ENCODE data around the gene RAB11B.
"Not testable (repeated sequence)": the region's sequence is repeated elsewhere in the genome, so short reads cannot be mapped to it uniquely, and the experiment has no call there.

RAB11B gene

GRCh38 chr19:8370176-8371010 is 19.8 kb upstream of the RAB11B start:
- no peak for DNase-seq (ENCODE audit: low read depth in 2 of 2)

GRCh38 chr19:8371011-8371804 is 19.0 kb upstream of the RAB11B start:
- no peak for DNase-seq (ENCODE audit: low read depth in 2 of 2)

GRCh38 chr19:8373867-8374813 is 16.0 kb upstream of the RAB11B start:
- no peak for DNase-seq (ENCODE audit: low read depth in 2 of 2)

GRCh38 chr19:8375766-8376165 is 14.4 kb upstream of the RAB11B start:
- DNase-seq (ENCODE audit: low read depth in 2 of 2) = not testable (repeated sequence)

- DNase-seq (ENCODE audit: low read depth in 2 of 2) = not testable (repeated sequence)
These were observed 13.7 kb upstream of the RAB11B start for GRCh38 chr19:8376373-8376974.

- no peak for DNase-seq (ENCODE audit: low read depth in 2 of 2)
These were observed 12.6 kb upstream of the RAB11B start for GRCh38 chr19:8377598-8377997.

GRCh38 chr19:8379156-8379891 is 10.8 kb upstream of the RAB11B start:
- not testable (repeated sequence) for DNase-seq (ENCODE audit: low read depth in 2 of 2)

GRCh38 chr19:8384569-8384968 is 5.6 kb upstream of the RAB11B start:
- DNase-seq (ENCODE audit: low read depth in 2 of 2) = not testable (repeated sequence)

GRCh38 chr19:8385103-8385502 is 5.1 kb upstream of the RAB11B start:
- DNase-seq (ENCODE audit: low read depth in 2 of 2) = not testable (repeated sequence)

GRCh38 chr19:8385566-8385965 is 4.6 kb upstream of the RAB11B start:
- DNase-seq (ENCODE audit: low read depth in 2 of 2) = not testable (repeated sequence)

GRCh38 chr19:8386419-8386818 is 3.7 kb upstream of the RAB11B start:
- not testable (repeated sequence) for DNase-seq (ENCODE audit: low read depth in 2 of 2)

- no peak for DNase-seq (ENCODE audit: low read depth in 2 of 2)
These were observed 3.2 kb upstream of the RAB11B start for GRCh38 chr19:8386990-8387389.

GRCh38 chr19:8387688-8388611 is 2.2 kb upstream of the RAB11B start:
- DNase-seq (ENCODE audit: low read depth in 2 of 2) = no peak

- no peak for DNase-seq (ENCODE audit: low read depth in 2 of 2)
These were observed 1.6 kb upstream of the RAB11B start for GRCh38 chr19:8388612-8388958.

- DNase-seq (ENCODE audit: low read depth in 2 of 2) = peak; percentile 77 to 84
These were observed 439 bp downstream of the RAB11B start for GRCh38 chr19:8390617-8390981.

GRCh38 chr19:8391198-8392016 is 1.2 kb downstream of the RAB11B start:
- no peak for DNase-seq (ENCODE audit: low read depth in 2 of 2)

- no peak for DNase-seq (ENCODE audit: low read depth in 2 of 2)
These were observed 1.9 kb downstream of the RAB11B start for GRCh38 chr19:8392017-8392591.

- DNase-seq (ENCODE audit: low read depth in 2 of 2) = no peak
These were observed 3.2 kb downstream of the RAB11B start for GRCh38 chr19:8393192-8393870.
